Measurements from ENCODE around the gene RHOBTB1.
"Not testable (repeated sequence)": the region's sequence is repeated elsewhere in the genome, so short reads cannot be mapped to it uniquely, and the experiment has no call there.

The RHOBTB1 gene

GRCh38 chr10:60846173-60846572 is 97.8 kb downstream of the RHOBTB1 start:
- H3K9me3 ChIP-seq (ENCODE audit: control insufficient read depth, low read length) = no peaks in the 10 kb centered on the region

DNA sequence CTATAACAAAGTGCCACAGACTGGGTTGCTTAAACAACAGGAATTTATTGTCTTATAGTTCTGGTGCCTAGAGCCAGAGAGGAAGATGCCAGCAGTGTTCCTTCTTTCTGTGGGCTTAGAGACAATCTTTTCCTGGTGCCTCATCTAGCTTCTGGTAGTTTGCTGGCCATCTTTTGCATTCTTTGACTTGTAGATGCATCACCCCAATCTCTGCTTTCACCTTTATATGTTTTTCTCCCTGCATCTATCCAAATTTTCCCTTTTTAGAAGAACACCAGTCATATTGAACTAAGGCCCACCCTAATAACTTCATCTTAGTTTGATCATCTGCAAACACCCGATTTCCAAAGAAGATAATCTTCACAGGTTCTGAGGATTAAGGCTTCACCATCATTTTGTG is 98.9 kb downstream of the RHOBTB1 start:
- Histone ChIP-seq H3K27me3 (ENCODE audit: control insufficient read depth, insufficient read depth, low read length) (no peaks in the 10 kb centered on the region), H3K9me3 (ENCODE audit: control insufficient read depth, low read length) (no peaks in the 10 kb centered on the region), H3K4me1 (ENCODE audit: control insufficient read depth, insufficient read depth, low read length) (no peaks in the 10 kb centered on the region), H3K36me3 (ENCODE audit: control insufficient read depth, insufficient read depth, low read length) (no peaks in the 10 kb centered on the region), H3K4me3 (ENCODE audit: low read length) (no peak overlapping the region), H3K9ac (ENCODE audit: low read length) (no peak overlapping the region)

More at GRCh38 chr10:60846173-60846572, 97.8 kb downstream of the RHOBTB1 start:
- no peak overlapping the region for H3K4me3 ChIP-seq (ENCODE audit: low read length)
- no peak overlapping the region for H3K9ac ChIP-seq (ENCODE audit: low read length)
- H3K4me1 ChIP-seq (ENCODE audit: control insufficient read depth, insufficient read depth, low read length) = no peaks in the 10 kb centered on the region
- no peaks in the 10 kb centered on the region for H3K36me3 ChIP-seq (ENCODE audit: control insufficient read depth, insufficient read depth, low read length)
- H3K27me3 ChIP-seq (ENCODE audit: control insufficient read depth, insufficient read depth, low read length) = no peaks in the 10 kb centered on the region

GRCh38 chr10:60842694-60843093 is 101.3 kb downstream of the RHOBTB1 start:
- Histone ChIP-seq H3K4me1 (ENCODE audit: control insufficient read depth, insufficient read depth, low read length) (no peaks in the 10 kb centered on the region), H3K9ac (ENCODE audit: low read length) (no peak overlapping the region), H3K27me3 (ENCODE audit: control insufficient read depth, insufficient read depth, low read length) (no peaks in the 10 kb centered on the region), H3K9me3 (ENCODE audit: control insufficient read depth, low read length) (no peaks in the 10 kb centered on the region), H3K4me3 (ENCODE audit: low read length) (no peak overlapping the region), H3K36me3 (ENCODE audit: control insufficient read depth, insufficient read depth, low read length) (no peaks in the 10 kb centered on the region)

DNA sequence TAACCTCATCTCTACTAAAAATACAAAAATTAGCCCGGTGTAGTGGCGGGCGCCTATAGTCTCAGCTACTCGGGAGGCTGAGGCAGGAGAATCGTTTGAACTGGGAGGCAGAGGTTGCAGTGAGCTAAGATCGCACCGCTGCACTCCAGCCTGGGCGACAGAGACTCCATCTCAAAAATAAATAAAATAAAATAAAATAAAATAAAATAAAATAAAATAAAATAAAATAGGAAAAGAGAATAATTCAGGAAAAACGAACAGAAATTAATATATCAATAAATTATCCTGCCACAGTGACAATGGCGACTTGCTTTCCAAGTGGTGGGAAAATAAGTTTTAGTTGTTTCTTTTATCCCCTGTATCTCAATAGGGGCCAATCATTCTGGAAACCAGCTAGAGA is 102.8 kb downstream of the RHOBTB1 start:
- H3K27me3 ChIP-seq (ENCODE audit: control insufficient read depth, insufficient read depth, low read length); H3K4me1 ChIP-seq (ENCODE audit: control insufficient read depth, insufficient read depth, low read length); H3K9ac ChIP-seq (ENCODE audit: low read length); H3K4me3 ChIP-seq (ENCODE audit: low read length); H3K9me3 ChIP-seq (ENCODE audit: control insufficient read depth, low read length); H3K36me3 ChIP-seq (ENCODE audit: control insufficient read depth, insufficient read depth, low read length): not testable (repeated sequence)

DNA sequence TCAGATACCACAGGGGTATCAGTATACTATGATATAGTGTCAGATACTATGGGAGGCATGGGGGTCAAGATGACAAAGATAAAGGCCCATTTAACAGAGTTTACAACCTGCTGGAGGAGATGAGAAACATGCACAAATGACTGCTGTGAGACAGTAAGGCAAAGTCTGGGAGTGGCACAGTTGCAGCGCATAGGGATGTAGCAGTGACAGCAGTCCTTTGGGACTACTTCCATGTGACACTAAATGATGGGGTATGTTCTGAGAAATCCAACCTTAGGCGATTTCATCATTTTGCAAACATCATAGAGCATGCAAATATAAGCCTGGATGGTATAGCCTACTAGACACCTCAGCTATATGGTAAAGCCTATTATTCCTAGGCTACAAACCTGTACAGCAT is 108.9 kb downstream of the RHOBTB1 start:
- Histone ChIP-seq H3K4me3 (ENCODE audit: low read length) (no peak overlapping the region), H3K4me1 (ENCODE audit: control insufficient read depth, insufficient read depth, low read length) (no peaks in the 10 kb centered on the region), H3K9me3 (ENCODE audit: control insufficient read depth, low read length) (no peaks in the 10 kb centered on the region), H3K9ac (ENCODE audit: low read length) (no peak overlapping the region), H3K27me3 (ENCODE audit: control insufficient read depth, insufficient read depth, low read length) (no peaks in the 10 kb centered on the region), H3K36me3 (ENCODE audit: control insufficient read depth, insufficient read depth, low read length) (no peaks in the 10 kb centered on the region)

DNA sequence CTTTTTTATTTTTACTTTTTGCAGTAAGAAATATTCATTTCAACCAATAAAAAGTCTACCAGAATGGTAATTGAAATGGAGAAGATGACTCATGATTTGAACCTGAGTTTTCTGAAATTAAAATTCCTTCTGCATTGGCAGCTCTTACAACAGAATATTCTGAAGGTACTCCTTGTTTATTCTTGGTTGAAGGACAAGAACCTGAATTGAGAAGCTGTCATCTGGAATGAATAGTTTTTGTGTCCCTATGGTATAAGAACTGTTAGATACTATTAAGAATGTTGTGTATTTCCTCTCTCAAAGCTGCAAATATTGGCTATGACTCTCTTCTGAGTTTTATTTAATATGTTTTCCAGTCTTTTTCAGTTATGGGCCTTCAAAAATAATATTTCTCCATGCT is 109.6 kb downstream of the RHOBTB1 start:
- no peaks in the 10 kb centered on the region for H3K27me3 ChIP-seq (ENCODE audit: control insufficient read depth, insufficient read depth, low read length)

GRCh38 chr10:60832136-60832535 is 111.8 kb downstream of the RHOBTB1 start:
- H3K9ac ChIP-seq (ENCODE audit: low read length); H3K9me3 ChIP-seq (ENCODE audit: control insufficient read depth, low read length); H3K4me1 ChIP-seq (ENCODE audit: control insufficient read depth, insufficient read depth, low read length); H3K4me3 ChIP-seq (ENCODE audit: low read length); H3K36me3 ChIP-seq (ENCODE audit: control insufficient read depth, insufficient read depth, low read length); H3K27me3 ChIP-seq (ENCODE audit: control insufficient read depth, insufficient read depth, low read length): not testable (repeated sequence)

More for the DNA sequence above, 109.6 kb downstream of the RHOBTB1 start:
- Histone ChIP-seq H3K36me3 (ENCODE audit: control insufficient read depth, insufficient read depth, low read length) (no peaks in the 10 kb centered on the region), H3K9me3 (ENCODE audit: control insufficient read depth, low read length) (no peaks in the 10 kb centered on the region), H3K4me1 (ENCODE audit: control insufficient read depth, insufficient read depth, low read length) (no peaks in the 10 kb centered on the region), H3K4me3 (ENCODE audit: low read length) (no peak overlapping the region), H3K9ac (ENCODE audit: low read length) (no peak overlapping the region)

DNA sequence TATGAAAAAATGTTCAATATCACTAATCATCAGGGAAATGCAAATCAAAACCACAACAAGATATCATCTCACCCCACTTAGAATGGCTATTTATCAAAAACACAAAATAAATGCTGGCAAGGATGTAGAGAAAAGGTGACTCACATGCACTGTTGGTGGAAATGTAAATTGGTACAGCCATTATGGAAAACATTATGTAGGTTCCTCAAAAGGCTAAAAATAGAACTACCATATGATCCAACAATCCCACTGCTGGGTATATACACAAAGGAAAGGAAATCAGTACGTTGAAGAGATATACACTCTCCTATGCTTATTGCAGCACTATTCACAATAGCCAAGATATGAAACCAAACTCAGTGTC is 115.5 kb downstream of the RHOBTB1 start:
- Histone ChIP-seq H3K4me1 (ENCODE audit: control insufficient read depth, insufficient read depth, low read length) (no peaks in the 10 kb centered on the region), H3K27me3 (ENCODE audit: control insufficient read depth, insufficient read depth, low read length) (no peaks in the 10 kb centered on the region), H3K36me3 (ENCODE audit: control insufficient read depth, insufficient read depth, low read length) (no peaks in the 10 kb centered on the region)

DNA sequence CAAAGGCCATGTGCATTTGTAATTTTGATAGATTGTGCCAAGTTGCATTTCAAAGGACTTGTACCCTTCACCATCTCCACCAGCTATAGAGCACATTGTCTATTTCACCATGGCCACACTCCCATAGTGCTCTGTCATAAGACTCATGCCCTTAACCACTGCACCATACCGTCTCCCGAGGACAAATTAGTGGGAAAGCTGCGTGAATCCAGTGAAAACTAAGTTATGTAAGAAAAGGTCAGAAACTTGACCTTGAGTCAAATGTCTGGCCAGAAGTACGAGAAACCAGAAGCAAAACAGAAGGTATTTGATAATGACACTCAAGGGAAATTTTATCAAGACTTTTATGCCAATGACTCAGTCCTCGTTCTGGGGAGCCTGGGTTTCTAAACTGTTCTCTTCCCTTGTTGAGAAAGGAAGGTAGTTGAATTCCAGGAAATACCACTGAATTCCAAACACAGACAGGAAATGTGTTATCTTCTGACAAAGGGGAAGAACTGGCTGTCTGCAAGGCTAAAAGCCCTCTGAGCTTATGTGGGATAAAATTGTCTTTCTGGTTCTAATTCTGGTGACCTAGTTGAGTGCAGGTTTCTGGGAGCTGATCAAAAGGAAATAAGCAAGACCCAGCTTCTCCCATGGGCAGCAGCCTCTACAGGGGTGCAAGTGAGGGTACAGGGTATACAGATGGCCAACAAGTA is 116.0 kb downstream of the RHOBTB1 start:
- Histone ChIP-seq H3K4me3 (ENCODE audit: low read length) (no peak overlapping the region), H3K9me3 (ENCODE audit: control insufficient read depth, low read length) (no peaks in the 10 kb centered on the region), H3K9ac (ENCODE audit: low read length) (no peak overlapping the region)

More for the DNA sequence above, 115.5 kb downstream of the RHOBTB1 start:
- Histone ChIP-seq H3K9me3 (ENCODE audit: control insufficient read depth, low read length) (no peaks in the 10 kb centered on the region), H3K4me3 (ENCODE audit: low read length) (no peak overlapping the region), H3K9ac (ENCODE audit: low read length) (no peak overlapping the region)

DNA sequence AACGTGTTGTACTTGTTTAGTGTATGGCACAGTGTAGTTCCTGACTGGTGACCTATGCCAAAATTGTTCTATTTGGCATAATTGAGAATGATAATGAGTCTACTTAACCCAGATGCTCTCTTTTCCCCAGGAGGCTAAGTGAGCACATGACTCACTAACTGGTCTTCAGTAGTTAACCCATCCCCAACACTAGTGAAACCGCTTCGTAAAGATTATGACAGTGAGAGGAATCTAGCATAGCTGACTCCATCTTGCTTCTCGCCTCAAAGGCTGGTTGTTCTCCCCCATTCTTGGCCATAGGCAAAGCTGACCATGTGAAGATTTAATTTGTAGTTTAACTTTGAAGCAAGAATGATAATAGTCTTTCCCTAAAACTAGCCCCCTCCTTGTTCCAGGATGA is 118.5 kb downstream of the RHOBTB1 start:
- no peaks in the 10 kb centered on the region for H3K27me3 ChIP-seq (ENCODE audit: control insufficient read depth, insufficient read depth, low read length)
- H3K9me3 ChIP-seq (ENCODE audit: control insufficient read depth, low read length) = no peaks in the 10 kb centered on the region
- H3K9ac ChIP-seq (ENCODE audit: low read length) = no peak overlapping the region
- H3K36me3 ChIP-seq (ENCODE audit: control insufficient read depth, insufficient read depth, low read length) = no peaks in the 10 kb centered on the region
- H3K4me3 ChIP-seq (ENCODE audit: low read length) = no peak overlapping the region
- H3K4me1 ChIP-seq (ENCODE audit: control insufficient read depth, insufficient read depth, low read length) = no peaks in the 10 kb centered on the region

More for the DNA sequence above, 116.0 kb downstream of the RHOBTB1 start:
- Histone ChIP-seq H3K36me3 (ENCODE audit: control insufficient read depth, insufficient read depth, low read length) (no peaks in the 10 kb centered on the region), H3K27me3 (ENCODE audit: control insufficient read depth, insufficient read depth, low read length) (no peaks in the 10 kb centered on the region), H3K4me1 (ENCODE audit: control insufficient read depth, insufficient read depth, low read length) (no peaks in the 10 kb centered on the region)

GRCh38 chr10:60823324-60823723 is 120.7 kb downstream of the RHOBTB1 start:
- Histone ChIP-seq H3K36me3 (ENCODE audit: control insufficient read depth, insufficient read depth, low read length) (no peaks in the 10 kb centered on the region), H3K4me1 (ENCODE audit: control insufficient read depth, insufficient read depth, low read length) (no peaks in the 10 kb centered on the region), H3K4me3 (ENCODE audit: low read length) (no peak overlapping the region), H3K9me3 (ENCODE audit: control insufficient read depth, low read length) (no peaks in the 10 kb centered on the region), H3K9ac (ENCODE audit: low read length) (no peak overlapping the region), H3K27me3 (ENCODE audit: control insufficient read depth, insufficient read depth, low read length) (no peaks in the 10 kb centered on the region)

DNA sequence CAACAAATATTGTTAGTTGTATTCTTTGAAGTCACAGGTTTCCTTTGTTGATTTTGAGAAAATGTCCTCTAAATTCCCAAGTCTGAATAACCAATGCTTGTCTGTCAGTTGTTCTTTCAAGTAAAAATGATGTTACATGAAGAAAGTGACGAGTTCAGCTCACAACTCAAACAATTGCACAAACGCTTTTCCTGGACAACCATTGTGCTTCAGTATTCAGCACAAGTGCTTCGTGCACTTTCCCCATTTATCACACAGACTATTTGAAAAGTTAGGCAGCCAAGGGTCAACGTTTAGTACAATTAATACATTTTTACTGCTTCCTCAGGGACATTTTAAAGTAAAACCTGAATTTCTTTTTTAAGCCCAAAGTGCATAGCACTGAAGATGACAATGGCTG is 121.2 kb downstream of the RHOBTB1 start:
- Histone ChIP-seq H3K36me3 (ENCODE audit: control insufficient read depth, insufficient read depth, low read length) (no peaks in the 10 kb centered on the region), H3K9me3 (ENCODE audit: control insufficient read depth, low read length) (no peaks in the 10 kb centered on the region), H3K4me1 (ENCODE audit: control insufficient read depth, insufficient read depth, low read length) (no peaks in the 10 kb centered on the region), H3K27me3 (ENCODE audit: control insufficient read depth, insufficient read depth, low read length) (no peaks in the 10 kb centered on the region), H3K9ac (ENCODE audit: low read length) (no peak overlapping the region), H3K4me3 (ENCODE audit: low read length) (no peak overlapping the region)

DNA sequence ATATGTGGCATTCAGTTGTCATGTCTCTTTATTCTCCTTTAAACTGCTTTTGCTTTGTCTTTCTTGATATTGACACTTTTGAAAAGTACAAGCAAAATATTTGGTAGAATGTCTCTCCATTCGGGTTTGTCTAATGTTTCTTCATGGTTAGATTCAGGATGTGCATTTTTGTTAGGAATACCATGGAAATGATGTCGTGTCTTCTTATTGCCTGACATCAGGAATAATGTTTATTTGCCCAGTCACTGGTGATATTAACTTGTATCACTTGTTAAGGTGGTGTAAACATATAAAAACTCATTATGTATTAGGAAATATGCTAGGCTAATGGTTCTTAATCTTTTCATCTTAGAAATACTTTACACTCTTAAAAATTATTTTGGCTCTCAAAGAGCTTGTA is 122.3 kb downstream of the RHOBTB1 start:
- no peaks in the 10 kb centered on the region for H3K4me1 ChIP-seq (ENCODE audit: control insufficient read depth, insufficient read depth, low read length)
- no peaks in the 10 kb centered on the region for H3K27me3 ChIP-seq (ENCODE audit: control insufficient read depth, insufficient read depth, low read length)
- no peaks in the 10 kb centered on the region for H3K36me3 ChIP-seq (ENCODE audit: control insufficient read depth, insufficient read depth, low read length)
- H3K9me3 ChIP-seq (ENCODE audit: control insufficient read depth, low read length) = no peaks in the 10 kb centered on the region
- no peak overlapping the region for H3K9ac ChIP-seq (ENCODE audit: low read length)
- no peak overlapping the region for H3K4me3 ChIP-seq (ENCODE audit: low read length)
